GM19468 (cell line): ENCODE results near the gene GLP1R.

Experiments
- ATAC-seq: cut with Tn5 transposase; IDR thresholded peaks from one replicate; pipeline ENCODE4 v1.9.1; 2021; ENCODE audit warnings: mild to moderate bottlenecking, moderate library complexity, moderate number of reproducible peaks; ENCODE audit not compliant: unreplicated experiment; ENCODE audit errors: extremely low read depth

Gene GLP1R

DNA sequence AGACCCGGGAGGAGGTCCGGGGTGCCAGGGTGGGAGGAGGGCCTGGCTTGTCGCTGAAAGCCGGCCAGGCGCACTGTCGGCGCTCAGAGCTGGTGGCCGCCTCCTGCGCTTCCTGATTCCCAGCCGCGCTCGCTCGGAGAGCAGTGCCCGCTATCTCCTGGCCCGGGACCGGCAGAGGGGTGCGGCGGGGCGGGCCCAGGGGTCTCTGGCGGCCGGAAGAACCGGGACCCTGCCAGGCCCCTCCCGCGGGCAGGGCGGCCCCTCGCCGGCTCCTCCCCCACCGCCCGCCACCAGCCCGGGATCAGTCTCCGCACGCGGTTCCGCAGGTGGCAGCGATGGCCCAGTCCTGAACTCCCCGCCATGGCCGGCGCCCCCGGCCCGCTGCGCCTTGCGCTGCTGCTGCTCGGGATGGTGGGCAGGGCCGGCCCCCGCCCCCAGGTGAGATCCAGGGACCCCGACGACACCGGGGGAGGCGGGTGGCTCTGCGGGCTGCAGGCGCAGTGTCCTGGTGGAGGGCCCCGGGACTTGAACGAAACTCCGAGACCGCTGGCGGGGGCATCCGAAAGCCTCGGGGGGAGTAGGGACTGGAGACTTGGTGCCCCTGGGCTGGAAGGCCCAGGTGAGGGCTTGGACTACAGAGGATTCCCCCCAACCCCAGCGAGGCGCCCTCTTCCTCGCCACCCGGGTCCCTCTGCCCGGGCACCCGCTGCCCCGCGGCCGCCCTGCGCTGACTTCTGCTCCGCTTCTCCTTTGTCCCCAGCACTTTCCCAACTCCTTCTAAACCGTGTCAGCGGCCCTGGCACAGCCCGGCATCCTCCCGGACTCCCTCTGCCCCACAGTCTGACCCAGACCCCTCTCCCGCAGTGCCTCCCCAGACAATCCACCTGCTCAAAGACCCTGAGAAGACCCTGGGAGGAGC lies at the start of gene GLP1R:
Gene GLP1R (plus strand): TSS at position 301 of the 919 bp plus-strand sequence. CDS start 60 bp downstream, at position 361.
- no peak for ATAC-seq

DNA sequence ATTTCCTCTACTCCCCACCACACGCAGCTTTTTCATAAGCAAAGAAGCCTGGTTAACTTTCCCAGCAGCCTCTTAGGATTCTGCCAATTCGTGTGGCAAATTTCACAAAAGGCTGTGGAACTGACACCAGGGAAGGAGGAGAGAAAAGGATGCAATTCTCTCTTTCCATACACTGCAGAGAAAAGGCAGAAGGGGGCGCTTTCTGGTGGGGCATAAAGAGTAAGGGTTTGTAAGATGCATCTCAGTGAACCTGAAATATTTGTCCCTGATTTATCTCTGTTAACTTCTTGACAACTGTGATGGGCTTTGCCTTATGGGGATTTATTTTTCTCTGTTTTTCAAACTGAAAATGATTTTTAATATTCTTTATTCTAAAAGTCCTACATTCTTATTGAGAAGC lies 45.5 kb upstream of the GLP1R start:
- no peak for ATAC-seq

DNA sequence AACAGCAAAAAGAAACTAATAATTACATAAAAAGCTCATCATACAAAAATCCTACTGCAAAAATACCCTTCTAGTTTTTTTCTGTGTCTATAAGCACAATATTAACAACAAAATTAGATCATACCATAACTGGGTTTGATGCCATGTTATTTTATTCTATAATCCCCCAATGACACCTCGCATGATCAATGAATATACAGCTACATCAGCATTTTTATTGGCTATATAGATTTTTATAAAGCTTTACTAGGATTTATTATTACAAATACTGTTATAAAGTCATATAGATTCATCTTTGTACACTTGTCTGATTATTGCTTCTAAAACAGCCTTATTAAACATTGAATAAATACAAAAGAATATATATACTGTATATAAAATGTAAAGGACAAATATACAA lies 45.1 kb upstream of the GLP1R start:
- ATAC-seq, result no peak

DNA sequence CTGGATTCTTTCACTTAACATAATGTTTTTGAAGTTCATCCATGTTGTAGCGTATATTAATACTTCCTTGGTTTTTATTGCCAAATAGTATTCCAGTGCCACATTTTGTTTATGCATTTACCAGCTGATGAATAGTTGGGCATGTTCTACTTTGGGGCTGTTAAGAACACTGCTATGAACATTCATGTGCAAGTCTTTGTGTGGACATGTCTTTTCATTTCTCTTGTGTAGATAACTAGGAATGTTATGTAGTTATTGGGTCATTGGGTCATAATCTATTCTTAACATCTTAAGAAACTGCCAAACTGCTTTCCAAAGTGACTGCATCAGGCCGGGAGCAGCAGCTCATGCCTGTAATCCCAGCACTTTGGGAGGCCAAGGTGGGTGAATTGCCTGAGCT lies 43.8 kb upstream of the GLP1R start:
- no peak for ATAC-seq

DNA sequence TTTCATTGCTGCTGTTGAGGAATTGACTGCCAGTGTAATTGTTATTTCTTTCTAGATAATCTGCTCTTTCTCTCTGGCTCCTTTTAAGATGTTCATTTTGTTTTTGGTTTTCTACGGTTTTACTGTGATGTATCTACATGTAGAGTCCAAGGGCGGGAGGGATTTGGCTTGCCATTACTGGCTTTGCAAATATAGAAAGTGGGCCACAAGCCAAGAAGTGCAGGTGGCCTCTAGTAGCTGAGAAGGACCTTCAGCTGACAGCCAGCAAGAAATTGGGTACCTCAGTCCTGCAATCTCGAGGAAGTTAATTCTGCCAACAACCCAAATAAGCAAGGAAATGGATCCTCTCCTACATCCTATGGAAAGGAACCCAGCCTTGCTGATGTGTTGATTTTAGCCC lies 42.8 kb upstream of the GLP1R start:
- ATAC-seq, result no peak

DNA sequence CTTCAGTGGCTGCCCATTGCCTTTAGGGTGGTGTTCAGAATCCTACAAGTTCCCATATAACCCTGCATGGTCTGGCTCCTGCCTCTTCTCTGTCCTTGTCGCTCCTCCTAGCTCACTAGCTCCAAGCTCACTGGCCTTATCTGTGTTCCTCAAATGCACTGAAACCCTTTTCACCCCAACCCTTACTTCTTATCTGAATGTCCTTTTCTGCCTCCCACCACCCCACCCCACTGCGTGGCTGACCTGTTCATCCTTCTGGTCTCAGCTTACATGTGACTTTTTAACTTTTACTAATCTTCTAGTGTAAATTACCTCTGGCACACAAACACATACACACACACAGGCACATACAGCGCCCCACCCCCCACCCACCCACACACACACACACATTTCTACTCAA lies 41.0 kb upstream of the GLP1R start:
- ATAC-seq, result no peak

DNA sequence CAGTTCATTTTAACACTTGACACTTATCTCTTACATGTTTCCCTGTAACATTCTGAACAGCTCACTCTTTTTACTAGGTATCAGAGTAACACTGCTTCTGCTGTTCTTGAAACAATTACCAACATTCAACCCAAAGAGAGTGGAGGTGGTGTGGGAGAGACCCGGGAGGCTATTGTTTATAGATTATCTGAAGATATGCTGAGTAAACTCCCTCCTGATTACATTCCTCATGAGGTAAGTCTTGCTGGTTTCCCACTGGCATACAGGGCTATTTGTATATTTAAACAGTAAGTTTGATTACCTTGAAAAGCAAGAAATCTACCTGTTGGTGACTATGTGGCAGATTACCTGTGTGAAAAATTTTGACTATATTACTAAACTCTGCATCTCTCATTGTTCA lies 39.8 kb upstream of the GLP1R start:
- no peak for ATAC-seq

DNA sequence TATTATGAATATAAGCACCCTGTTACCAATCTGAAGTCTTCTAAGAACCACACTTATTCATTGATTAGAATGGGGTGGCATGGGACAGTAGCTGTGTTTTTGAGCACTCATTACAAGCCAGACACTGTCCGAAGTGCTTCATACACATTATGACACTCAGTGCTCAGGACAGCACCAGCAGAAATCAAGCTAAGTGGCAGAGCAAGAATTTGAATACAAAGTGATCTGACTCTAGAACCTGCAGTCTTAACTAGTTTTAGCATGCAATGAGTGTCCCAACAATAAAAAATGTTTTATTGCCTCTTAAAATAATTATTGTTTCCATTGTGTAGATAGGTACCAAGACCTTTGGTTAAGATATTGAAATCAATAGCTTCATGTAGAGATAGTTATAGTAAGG lies 39.1 kb upstream of the GLP1R start:
- ATAC-seq, result no peak

DNA sequence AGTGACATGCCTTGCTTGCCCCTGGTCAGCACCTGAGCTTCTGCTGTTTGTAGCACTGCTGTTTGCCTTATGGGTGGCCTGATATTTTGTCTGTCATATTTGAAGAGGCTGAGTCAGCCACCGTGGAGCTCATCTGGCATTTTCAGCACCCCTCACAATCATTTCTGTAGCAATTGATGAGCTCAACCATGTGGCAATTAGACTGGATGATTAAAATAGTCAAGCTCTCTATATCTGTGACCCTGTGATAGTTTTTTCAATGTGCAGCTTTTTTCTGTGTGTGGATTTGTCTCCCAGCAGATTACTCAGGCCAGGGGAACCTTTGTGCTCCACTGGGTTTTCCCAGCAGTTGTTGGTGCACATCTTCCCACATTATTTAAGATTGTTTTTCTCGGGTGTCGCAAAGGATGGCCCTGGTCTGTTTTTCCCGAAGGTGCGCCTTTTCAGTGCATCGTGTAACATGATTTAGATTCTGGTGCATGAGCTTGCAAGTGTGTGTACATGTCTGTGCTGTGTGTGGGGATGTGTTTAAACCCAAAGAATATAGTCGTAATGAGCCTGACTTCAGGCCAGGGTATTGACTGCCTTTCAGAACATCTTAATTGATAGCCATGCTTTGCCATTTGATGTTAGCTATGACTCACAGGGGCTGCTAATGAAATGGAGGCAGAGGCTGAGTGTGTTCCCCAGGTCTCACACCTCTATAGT lies 31.6 kb upstream of the GLP1R start:
- ATAC-seq, result no peak

DNA sequence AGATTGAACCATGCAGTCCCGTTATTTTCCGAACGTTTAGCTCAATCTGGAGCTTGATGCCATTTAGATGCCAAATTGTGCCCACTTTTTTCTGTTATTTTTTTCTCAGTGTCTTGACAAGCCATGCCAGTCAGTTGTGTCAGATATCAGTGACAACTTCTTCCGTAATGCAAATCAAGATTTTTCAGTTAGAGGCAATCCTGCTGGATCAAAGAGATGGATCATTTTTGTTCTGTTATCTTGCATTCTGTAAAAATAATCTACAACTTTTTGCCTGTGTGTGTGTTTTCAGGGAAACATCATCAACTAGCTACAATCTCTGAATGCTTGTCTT lies 31.1 kb upstream of the GLP1R start:
- no peak for ATAC-seq

DNA sequence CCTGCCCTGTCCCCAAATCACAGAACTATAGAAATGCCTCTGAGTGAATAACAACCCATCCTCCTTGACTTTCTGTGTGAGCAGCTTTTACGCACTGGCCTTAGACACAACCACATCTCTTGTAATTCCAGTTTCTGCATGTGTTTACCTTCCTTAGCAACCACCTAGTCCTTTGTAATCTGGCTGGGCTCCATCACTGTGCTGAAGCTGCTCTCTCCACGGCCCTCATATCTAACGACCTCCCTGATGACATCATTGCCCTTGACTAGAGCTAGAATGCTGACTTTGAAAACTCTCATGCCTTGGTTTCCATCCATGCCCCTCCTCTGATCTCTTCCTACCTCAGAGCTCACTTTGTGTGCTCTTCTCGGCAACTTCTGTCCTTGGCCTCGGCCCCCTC lies 30.5 kb upstream of the GLP1R start:
- no peak for ATAC-seq

DNA sequence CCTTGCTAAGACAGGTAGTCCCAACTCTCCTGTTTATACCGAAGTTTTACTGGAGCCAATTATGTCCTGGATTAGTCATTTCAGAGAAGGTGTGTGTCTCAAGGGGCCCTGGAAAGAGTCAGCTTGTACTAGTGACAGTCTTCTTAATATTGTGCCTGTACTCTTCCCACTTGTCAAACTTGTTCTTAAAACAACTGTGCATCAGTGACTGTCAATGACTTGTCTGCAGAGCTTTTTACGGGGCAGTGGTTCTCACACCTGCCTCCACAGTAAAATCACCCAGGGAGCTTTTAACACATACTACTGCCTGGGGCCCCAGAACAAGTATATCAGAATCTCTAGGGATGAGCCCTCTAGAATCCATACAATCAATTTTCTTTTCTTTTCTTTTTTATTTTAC lies 28.4 kb upstream of the GLP1R start:
- ATAC-seq, result no peak

DNA sequence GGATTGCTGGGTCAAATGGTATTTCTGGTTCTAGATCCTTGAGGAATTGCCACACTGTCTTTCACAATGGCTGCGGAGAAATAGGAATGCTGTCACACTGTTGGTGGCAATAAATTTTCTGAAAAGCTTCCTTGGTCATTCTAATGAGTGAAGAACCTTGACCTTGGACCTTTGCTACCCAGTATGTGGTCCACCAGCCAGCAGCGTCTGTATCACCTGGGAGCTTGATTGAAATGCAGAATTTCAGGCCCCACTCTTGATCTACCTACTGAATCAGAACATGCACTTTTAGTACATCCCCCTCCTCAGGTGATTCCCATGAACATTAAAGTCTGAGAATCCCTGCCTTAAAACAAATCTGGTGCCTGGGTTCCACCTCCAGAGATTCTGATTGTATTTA lies 27.5 kb upstream of the GLP1R start:
- no peak for ATAC-seq

DNA sequence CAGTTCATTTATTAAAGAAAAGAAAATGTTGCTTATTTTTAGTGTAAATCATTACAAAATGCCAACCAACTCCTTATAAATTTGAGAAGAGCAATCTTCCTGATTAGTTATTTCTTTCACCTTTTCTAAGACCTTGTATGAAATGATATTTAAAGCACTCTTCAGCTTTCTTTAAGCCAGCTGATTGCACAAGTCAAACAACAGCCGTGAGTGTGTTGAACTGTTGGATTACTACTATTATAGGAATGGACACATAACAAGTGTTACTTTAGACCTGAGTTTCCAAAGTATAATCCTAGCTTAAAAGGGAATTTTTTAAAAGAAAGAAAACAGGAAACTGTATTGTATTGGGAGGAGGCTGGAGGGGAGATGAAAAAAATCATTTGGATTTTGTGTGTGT lies 26.8 kb upstream of the GLP1R start:
- ATAC-seq, result no peak

DNA sequence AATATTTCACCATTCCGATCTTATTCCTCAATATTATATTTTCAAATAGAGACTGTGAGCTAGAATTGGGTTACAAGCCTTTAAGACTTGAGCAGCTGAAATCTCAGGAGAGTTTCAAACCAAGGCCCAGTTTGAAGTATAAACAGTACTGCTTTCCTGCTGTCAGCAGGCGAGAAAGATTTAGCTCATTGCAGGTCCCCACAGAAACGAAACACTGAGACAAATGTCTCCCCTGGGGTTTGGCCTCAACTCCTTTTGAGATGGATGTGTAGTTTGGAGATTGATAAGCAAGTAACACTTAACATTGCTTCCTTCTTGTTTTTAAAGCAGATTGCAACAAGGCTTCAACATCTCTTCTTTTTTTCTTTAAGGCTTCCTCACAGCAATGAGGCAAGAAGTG lies 22.4 kb upstream of the GLP1R start:
- ATAC-seq, result no peak

DNA sequence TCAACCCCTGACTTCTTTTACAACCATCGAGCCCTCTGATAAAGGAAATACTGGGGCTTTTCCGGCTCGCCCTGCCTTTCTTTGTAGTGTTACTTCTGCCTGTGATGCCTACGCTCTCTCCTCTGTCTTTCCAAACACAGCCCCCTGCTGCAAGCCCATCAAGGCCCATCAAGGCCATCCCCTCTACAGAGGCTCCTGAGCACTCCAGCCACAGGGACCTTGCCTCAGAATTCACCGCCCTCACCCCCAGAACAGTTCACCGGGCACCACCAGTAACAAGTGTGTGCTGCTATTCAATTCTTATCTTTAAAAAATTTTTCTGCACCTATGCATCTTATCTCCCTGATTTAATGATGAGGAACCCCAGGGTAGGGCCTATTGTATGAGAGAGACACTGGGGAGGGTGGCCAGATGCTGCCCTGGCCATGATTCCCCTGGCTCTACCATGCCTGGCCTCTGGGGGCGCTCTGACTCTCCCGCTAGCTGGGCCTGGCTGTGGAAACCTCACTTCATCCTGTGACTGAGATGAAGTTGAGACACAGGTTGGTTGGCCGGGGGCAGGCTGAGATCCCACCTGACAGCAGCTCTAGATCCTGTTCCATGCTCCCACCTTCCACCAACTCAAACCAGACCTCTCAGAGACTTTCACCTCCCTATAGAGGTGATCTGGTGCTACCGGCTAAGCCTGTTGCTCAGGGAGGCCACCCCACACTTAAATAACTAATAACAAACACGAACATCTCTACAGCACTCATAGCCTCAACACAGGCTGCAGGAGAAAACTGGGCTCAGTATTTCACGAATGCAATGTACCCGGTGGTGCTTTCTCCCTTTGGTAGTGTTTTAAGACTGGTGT lies 19.2 kb upstream of the GLP1R start:
- no peak for ATAC-seq

DNA sequence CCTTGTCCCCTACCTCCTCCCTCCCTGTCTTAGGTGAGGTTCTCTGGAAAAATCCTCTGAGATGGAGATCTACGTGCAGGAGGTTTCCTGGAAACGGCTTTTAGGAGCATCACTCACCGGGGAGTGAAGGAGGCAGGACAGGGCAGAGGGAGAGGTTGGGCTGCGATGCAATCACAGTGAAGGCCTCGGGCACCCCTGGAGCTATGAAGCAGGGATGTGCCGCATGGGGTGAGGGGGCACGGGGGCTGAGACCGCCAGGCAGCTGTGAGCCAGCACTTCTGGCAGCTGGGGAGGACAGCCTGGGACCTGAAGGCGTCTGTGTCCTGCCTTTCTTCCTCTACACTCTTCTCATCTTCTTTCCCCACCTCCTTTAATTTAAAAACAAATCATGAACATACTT lies 12.9 kb upstream of the GLP1R start:
- no peak for ATAC-seq

DNA sequence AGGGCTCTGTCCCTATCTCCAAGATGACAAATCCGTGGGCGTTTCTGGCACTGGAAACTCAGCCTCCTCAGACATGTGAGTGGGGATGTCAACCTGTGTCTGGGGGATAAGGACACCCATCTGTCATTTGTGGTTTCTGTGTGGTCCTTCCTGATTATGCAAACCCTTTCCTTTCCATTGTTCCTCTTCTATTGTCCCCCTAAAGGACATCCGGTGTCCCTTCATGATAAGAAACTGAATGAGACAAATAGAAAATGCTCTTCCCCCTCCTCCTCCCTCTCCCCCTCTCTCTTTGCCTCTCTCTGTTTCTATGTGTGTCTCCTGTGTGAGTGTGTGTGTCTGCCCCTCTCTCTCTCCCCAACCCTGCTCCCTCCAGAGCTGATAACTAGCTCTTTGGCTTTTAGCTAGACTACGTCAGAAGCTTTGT lies 11.5 kb upstream of the GLP1R start:
- ATAC-seq, result no peak

DNA sequence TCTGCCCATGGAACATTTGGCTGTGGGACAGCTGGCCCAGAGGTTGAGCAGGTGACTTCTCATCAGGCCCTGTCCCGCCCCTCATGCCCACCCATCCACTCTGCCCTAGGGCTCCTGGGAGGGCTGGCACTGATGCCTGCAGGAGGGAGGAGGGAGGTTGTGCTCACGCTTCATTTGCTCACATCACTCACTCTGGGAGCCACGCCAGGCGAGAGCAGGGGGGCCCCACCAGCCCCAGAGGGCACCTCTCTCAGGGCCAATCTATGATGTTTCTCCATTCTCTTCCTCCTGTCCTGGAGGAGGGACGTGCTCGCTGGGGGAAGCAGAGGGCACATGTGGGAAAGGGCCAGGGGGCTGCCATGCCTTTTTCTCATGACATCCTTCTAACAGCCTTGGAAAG lies 10.9 kb upstream of the GLP1R start:
- ATAC-seq, result no peak

DNA sequence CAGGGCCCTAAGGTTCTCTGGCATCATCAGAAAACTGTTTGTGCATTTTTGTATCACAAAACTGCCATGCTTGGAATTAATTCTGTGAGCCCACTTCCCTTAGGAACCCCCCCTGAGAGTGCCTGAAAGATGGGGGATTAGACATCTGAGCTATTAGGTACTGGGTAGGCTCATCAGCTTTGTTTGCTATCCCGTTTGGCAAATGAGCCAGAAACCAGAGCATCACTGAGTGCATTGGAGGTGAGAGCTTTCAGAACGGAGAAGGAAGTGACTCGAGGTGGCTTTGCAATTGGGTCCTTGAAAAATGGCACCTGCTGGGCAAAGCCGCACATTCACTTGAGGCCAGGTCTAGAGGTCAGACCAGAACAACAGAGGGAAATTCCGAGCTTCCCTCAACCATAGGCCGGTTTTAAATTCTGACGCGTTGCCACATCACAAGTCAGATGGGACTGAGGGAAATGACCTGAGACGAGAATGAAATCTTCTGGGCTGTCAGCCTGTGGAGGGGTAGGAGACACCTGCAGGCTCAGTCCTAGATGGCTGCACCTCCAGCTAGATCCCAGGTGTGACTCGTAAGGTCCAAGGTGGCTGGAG lies 8.4 kb upstream of the GLP1R start:
- ATAC-seq, result no peak
